Hepatic stellate cell (primary cell): ENCODE data around the gene CLDN22.

ENCODE experiments used
- DNase-seq: peaks from one replicate; pipeline ENCODE4 v3.0.0; 2011; ENCODE audit warnings: low spot score

CLDN22 gene

DNA sequence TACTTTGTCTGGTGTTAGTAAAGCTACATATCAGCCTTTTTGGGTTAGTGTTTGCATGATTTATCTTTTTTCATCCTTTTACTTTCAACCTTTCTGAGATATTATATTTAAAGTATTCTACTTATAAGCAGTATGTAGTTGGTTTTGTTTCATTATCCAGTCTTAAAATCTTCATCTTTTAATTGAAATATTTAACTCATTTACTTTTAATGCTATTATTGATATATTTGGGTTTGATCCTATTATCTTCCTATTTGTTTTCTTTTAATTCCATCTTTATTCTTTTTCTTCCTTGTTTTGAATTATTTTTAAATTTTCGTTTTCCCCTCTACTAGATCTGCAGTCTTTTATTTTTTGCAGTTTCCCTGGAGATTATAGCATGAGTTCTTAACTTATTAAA lies 44.0 kb downstream of the CLDN22 start:
- DNase-seq, result no peak

GRCh38 chr4:183272384-183272783 lies 47.7 kb downstream of the CLDN22 start:
- no peak for DNase-seq

- no peak for DNase-seq
Measured at GRCh38 chr4:183268556-183268955, 51.5 kb downstream of the CLDN22 start.
